Measurements from ENCODE around the gene ILDR1. TPM values are rescaled to one million over a fixed set of nuclear protein-coding genes. Genes with fewer than 3 reads are reported as not detected.
A peak's percentile ranks its signal among the peaks of the same experiment; 100 is the strongest.

ILDR1 gene
- total and polyA plus RNA-seq, 2 donors from 2014 or later = 11.9 to 17.7 TPM

GRCh38 chr3:121996441-121996840 lies 25.6 kb downstream of the ILDR1 start:
- Histone ChIP-seq H3K9me3 (ENCODE audit: control insufficient read depth in 2 of 3, insufficient read depth in 1 of 3, low read length in 3 of 3) (no peaks in the 10 kb centered on the region), H3K4me3 (ENCODE audit: low read length in 3 of 3) (no peak overlapping the region), H3K9ac (ENCODE audit: low read length in 3 of 3) (no peak overlapping the region), H3K4me1 (ENCODE audit: control insufficient read depth in 2 of 3, insufficient read depth in 2 of 3, low read depth in 1 of 3, low read length in 3 of 3) (peaks cover 0 to 14% (median 12%) of the 10 kb centered on the region in 3 donors), H3K27me3 (ENCODE audit: control insufficient read depth, insufficient read depth, low read length) (no peaks in the 10 kb centered on the region), H3K27ac (ENCODE audit: low read depth in 2 of 2, low read length in 2 of 2) (no peak overlapping the region), H3K36me3 (ENCODE audit: control insufficient read depth in 2 of 3, insufficient read depth in 3 of 3, low read length in 3 of 3) (peaks cover 0 to 8% (median 2%) of the 10 kb centered on the region in 3 donors)
- no peak for FAIRE-seq
- no peak for DNase-seq
- TF ChIP-seq CTCF (IDR thresholded peaks at IDR 0.05; ENCODE audit: borderline replicate concordance, extremely low read depth, insufficient read depth) = no peak
- intact Hi-C loops (cut with DNase I) = no loop called here

GRCh38 chr3:121995161-121996137 lies 26.6 kb downstream of the ILDR1 start:
- Histone ChIP-seq H3K36me3 (ENCODE audit: control insufficient read depth in 2 of 3, insufficient read depth in 3 of 3, low read length in 3 of 3) (peaks cover 0 to 3% (median 0%) of the 10 kb centered on the region in 3 donors), H3K27me3 (ENCODE audit: control insufficient read depth, insufficient read depth, low read length) (no peaks in the 10 kb centered on the region), H3K9me3 (ENCODE audit: control insufficient read depth in 2 of 3, insufficient read depth in 1 of 3, low read length in 3 of 3) (no peaks in the 10 kb centered on the region), H3K4me1 (ENCODE audit: control insufficient read depth in 2 of 3, insufficient read depth in 2 of 3, low read depth in 1 of 3, low read length in 3 of 3) (peaks cover 0 to 14% (median 12%) of the 10 kb centered on the region in 3 donors), H3K4me3 (ENCODE audit: low read length in 3 of 3) (no peak overlapping the region), H3K9ac (ENCODE audit: low read length in 3 of 3) (no peak overlapping the region), H3K27ac (ENCODE audit: low read depth in 2 of 2, low read length in 2 of 2) (peak overlapping the region; percentile 49 to 56)
- FAIRE-seq (no peak), DNase-seq (peak; percentile 32 to 78 (median 48))
- TF ChIP-seq CTCF (IDR thresholded peaks at IDR 0.05; ENCODE audit: borderline replicate concordance, extremely low read depth, insufficient read depth) = peak; percentile 36
- intact Hi-C loops (cut with DNase I) = no loop called here

GRCh38 chr3:121994551-121994950 lies 27.5 kb downstream of the ILDR1 start:
- intact Hi-C loops (cut with DNase I) = no loop called here
- TF ChIP-seq CTCF (IDR thresholded peaks at IDR 0.05; ENCODE audit: borderline replicate concordance, extremely low read depth, insufficient read depth) = no peak
- Histone ChIP-seq H3K9me3 (ENCODE audit: control insufficient read depth in 2 of 3, insufficient read depth in 1 of 3, low read length in 3 of 3) (no peaks in the 10 kb centered on the region), H3K36me3 (ENCODE audit: control insufficient read depth in 2 of 3, insufficient read depth in 3 of 3, low read length in 3 of 3) (peaks cover 0 to 3% (median 0%) of the 10 kb centered on the region in 3 donors), H3K4me1 (ENCODE audit: control insufficient read depth in 2 of 3, insufficient read depth in 2 of 3, low read depth in 1 of 3, low read length in 3 of 3) (peaks cover 0 to 20% (median 12%) of the 10 kb centered on the region in 3 donors), H3K27ac (ENCODE audit: low read depth in 2 of 2, low read length in 2 of 2) (no peak overlapping the region), H3K9ac (ENCODE audit: low read length in 3 of 3) (no peak overlapping the region), H3K4me3 (ENCODE audit: low read length in 3 of 3) (no peak overlapping the region), H3K27me3 (ENCODE audit: control insufficient read depth, insufficient read depth, low read length) (no peaks in the 10 kb centered on the region)
- FAIRE-seq (no peak), DNase-seq (no peak)

All from kidney (tissue), 14 donors.